Hepatocyte (in vitro differentiated cells): ENCODE results near the gene HHAT. TPM values are rescaled to one million over a fixed set of nuclear protein-coding genes. Genes with fewer than 3 reads are reported as not detected.

Experiments used
- DNase-seq: peaks from one replicate; pipeline ENCODE4 v3.0.0-alpha.2; 2016; ENCODE audit warnings: low spot score
- H2AFZ ChIP-seq: fragments of 200-600 bp; sonication (generic); 2 replicates; pipeline ENCODE4 v1.6.0; 2016; ENCODE audit warnings: antibody characterized with exemption, mild to moderate bottlenecking
- H3K27ac ChIP-seq: fragments of 200-600 bp; sonication (generic); 2 replicates; pipeline ENCODE4 v1.5.1; 2016; ENCODE audit warnings: mild to moderate bottlenecking
- H3K27me3 ChIP-seq: fragments of 200-600 bp; sonication (generic); 2 replicates; pipeline ENCODE4 v1.6.1; 2016
- H3K36me3 ChIP-seq: fragments of 200-600 bp; sonication (generic); replicated peaks from 2 replicates; pipeline ENCODE4 v1.5.1; 2016; ENCODE audit warnings: low read depth; ENCODE audit not compliant: insufficient read depth
- H3K4me1 ChIP-seq: fragments of 200-600 bp; sonication (generic); 2 replicates; pipeline ENCODE4 v1.5.1; 2016; ENCODE audit warnings: mild to moderate bottlenecking, moderate library complexity; ENCODE audit not compliant: insufficient read depth
- H3K4me2 ChIP-seq: fragments of 200-600 bp; sonication (generic); 2 replicates; pipeline ENCODE4 v1.6.0; 2016
- H3K4me3 ChIP-seq: fragments of 200-600 bp; sonication (generic); 2 replicates; pipeline ENCODE4 v1.5.1; 2016; ENCODE audit warnings: mild to moderate bottlenecking
- H3K79me2 ChIP-seq: fragments of 200-600 bp; sonication (generic); 2 replicates; pipeline ENCODE4 v1.6.0; 2017; ENCODE audit warnings: mild to moderate bottlenecking
- H3K9me2 ChIP-seq: fragments of 200-600 bp; sonication (generic); replicated peaks from 2 replicates; pipeline ENCODE4 v1.6.0; 2017; ENCODE audit warnings: mild to moderate bottlenecking; ENCODE audit not compliant: insufficient read depth
- H3K9me3 ChIP-seq: fragments of 200-600 bp; sonication (generic); 2 replicates; pipeline ENCODE4 v1.5.1; 2016; ENCODE audit warnings: low read depth, mild to moderate bottlenecking
- H4K20me1 ChIP-seq: fragments of 200-600 bp; sonication (generic); 2 replicates; pipeline ENCODE4 v1.6.0; 2016; ENCODE audit warnings: mild to moderate bottlenecking; ENCODE audit not compliant: insufficient read depth, poor library complexity, severe bottlenecking
- EZH2 ChIP-seq: fragments of 200-600 bp; sonication (generic); IDR thresholded peaks from 2 replicates; pipeline ENCODE4 v1.6.1; 2016; ENCODE audit warnings: antibody characterized with exemption, mild to moderate bottlenecking, borderline replicate concordance
- EZH2phosphoT487 ChIP-seq: fragments of 200-600 bp; sonication (generic); IDR thresholded peaks from one replicate; pipeline ENCODE4 v1.6.1; 2018; ENCODE audit warnings: antibody characterized with exemption, mild to moderate bottlenecking, low read depth, moderate library complexity; ENCODE audit not compliant: unreplicated experiment, severe bottlenecking
- WGBS: methylation state at CpG from one replicate; pipeline ENCODE4 v1.1.6; 2016; ENCODE audit warnings: low lambda C conversion rate; ENCODE audit errors: missing lambda C conversion rate; 5-methylcytosine and 5-hydroxymethylcytosine counted together
- polyA plus RNA-seq: library from polyadenylated mRNA; unstranded; fragments of >200 nt; fragmentation: Nextera tagmentation; extraction: Ambion mirVana; gene quantifications from 2 replicates; pipeline ENCODE4 v1.2.1, GENCODE V29; 2016
- total RNA-seq: library from RNA; depleted of rRNA; stranded (reverse); fragments of >200 nt; gene quantifications from 2 replicates; pipeline ENCODE4 v1.2.3, GENCODE V29; 2014
- TF ChIP-seq, protein P1 (sequence below): fragments of 200-600 bp; sonication (generic); IDR thresholded peaks from 2 replicates; pipeline ENCODE4 v1.5.1; 2016; ENCODE audit warnings: antibody characterized with exemption, mild to moderate bottlenecking; ENCODE audit not compliant: poor library complexity

HHAT gene
- total and polyA plus RNA-seq, 2 experiments from 2014 or later: 5.3 to 6.3 TPM

DNA sequence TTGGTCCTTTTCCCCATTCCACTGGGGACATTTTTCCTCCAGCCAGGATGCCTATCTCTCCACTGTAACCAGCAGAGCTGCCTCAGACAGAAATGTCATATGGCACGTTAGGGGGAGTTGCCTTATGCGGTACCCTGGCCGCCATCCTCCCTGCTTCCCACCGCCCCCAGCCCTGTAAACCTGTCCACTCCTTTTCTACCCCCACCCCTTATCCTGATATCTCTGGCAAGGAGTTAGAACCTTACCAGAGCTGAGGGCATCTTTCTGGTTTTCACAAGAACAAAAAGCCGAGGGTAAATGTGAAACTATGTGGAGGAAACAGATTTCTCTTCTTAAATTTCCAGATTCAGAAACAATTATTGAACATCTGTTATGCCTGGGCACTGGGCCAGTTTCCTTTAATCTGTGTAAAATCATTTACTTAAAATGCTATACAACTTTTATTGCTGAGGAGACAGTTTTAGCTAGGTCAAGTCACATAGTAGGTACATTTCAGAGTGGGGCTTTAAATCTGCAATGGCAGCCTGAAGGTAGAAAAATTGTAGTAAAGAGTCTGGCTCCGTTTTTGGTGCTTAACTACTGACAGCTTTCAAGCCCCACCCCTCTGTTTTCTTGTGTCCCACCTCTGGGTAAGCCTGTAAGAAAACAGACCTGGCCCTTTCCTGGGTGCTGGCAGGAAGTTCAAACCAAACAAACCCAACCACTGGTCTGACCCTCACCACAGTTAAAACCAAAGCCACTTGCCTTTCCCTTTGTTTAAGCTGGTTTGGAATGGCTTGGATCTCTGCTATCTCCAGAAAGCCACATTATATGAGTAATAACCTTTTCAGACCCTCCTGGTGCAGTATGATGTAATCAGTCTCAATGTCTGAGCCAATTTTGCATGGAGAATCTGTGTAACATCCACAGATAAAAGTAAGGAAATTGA lies 319.0 kb downstream of the HHAT start:
- Histone ChIP-seq H3K9me2 (no peaks in the 10 kb centered on the region), H3K36me3 (no peaks in the 10 kb centered on the region), H3K4me3 (no peak overlapping the region), H3K4me2 (no peak overlapping the region), H3K27ac (no peak overlapping the region), H2AFZ (no peak overlapping the region), H4K20me1 (no peaks in the 10 kb centered on the region), H3K4me1 (peaks cover 5% of the 10 kb centered on the region), H3K79me2 (no peaks in the 10 kb centered on the region), H3K9me3 (no peaks in the 10 kb centered on the region), H3K27me3 (no peaks in the 10 kb centered on the region)
- DNase-seq: no peak
- TF ChIP-seq EZH2 (no peak), EZH2phosphoT487 (no peak)
- TF ChIP-seq, protein P1, sequence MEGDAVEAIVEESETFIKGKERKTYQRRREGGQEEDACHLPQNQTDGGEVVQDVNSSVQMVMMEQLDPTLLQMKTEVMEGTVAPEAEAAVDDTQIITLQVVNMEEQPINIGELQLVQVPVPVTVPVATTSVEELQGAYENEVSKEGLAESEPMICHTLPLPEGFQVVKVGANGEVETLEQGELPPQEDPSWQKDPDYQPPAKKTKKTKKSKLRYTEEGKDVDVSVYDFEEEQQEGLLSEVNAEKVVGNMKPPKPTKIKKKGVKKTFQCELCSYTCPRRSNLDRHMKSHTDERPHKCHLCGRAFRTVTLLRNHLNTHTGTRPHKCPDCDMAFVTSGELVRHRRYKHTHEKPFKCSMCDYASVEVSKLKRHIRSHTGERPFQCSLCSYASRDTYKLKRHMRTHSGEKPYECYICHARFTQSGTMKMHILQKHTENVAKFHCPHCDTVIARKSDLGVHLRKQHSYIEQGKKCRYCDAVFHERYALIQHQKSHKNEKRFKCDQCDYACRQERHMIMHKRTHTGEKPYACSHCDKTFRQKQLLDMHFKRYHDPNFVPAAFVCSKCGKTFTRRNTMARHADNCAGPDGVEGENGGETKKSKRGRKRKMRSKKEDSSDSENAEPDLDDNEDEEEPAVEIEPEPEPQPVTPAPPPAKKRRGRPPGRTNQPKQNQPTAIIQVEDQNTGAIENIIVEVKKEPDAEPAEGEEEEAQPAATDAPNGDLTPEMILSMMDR: no peak
- WGBS: 64% methylated on average over 6 of the region's 6 CpGs

DNA sequence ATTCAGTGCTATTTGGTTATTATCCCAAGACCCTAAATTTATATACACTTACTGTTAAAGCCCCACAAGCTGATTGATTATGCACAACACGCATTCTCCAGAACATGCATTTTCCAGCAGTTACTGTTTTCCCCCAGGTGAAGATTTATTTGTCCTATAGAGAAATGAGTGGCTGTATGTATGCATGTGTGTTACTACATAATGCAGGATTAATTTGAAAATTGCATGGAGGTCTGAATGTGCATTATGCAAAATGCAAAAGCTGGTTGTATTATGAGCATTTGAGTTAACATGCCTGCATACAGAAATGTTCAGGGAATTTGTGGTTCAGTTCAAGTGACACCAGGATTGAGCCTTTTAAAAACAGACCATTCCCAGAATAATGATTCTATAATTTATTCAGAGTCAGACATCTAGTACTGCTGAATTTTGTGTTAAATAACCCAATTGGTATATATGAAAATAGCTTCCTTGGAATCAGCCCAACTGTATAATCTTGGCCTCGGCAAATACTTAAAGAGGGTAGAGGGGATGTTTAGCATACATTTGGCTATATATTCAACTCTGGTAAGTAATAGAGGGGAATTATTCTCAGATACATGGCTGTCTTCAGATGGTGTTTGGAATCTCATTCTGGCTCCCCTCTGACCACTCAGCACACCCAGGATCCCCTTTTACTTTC lies 320.0 kb downstream of the HHAT start:
- H3K9me2 ChIP-seq: no peaks in the 10 kb centered on the region
- 64% methylated on average over 2 of the region's 2 CpGs for WGBS
- no peaks in the 10 kb centered on the region for H3K79me2 ChIP-seq
- no peak overlapping the region for H3K4me2 ChIP-seq
- no peaks in the 10 kb centered on the region for H3K36me3 ChIP-seq
- no peak overlapping the region for H3K4me3 ChIP-seq
- no peaks in the 10 kb centered on the region for H4K20me1 ChIP-seq
- no peak for TF ChIP-seq EZH2phosphoT487
- no peak for DNase-seq
- H2AFZ ChIP-seq: no peak overlapping the region
- peaks cover 5% of the 10 kb centered on the region for H3K4me1 ChIP-seq
- no peaks in the 10 kb centered on the region for H3K27me3 ChIP-seq
- no peaks in the 10 kb centered on the region for H3K9me3 ChIP-seq
- no peak overlapping the region for H3K27ac ChIP-seq

DNA sequence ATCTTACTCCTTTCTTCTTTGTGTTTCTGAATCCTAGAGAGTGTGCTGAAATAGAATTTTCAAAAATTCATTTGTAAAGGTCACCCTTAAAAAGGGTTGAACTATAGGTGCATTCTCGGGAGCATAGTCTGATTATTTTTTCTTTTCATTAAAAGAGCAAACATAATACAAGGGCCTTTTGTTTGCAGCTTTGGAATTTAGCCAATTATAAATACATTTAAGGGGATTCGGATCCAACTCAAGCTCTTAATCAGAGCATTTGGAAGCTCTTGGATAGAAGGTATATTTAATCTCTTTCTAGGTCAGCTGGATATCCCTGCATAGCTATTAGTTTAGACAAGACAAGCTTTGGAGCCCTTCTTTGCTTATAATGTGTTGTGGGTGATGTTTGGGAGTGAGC lies 321.7 kb downstream of the HHAT start:
- H3K36me3 ChIP-seq: no peaks in the 10 kb centered on the region

More for the DNA sequence above, 321.7 kb downstream of the HHAT start:
- Histone ChIP-seq H3K4me2 (no peak overlapping the region), H3K79me2 (no peaks in the 10 kb centered on the region), H3K27ac (no peak overlapping the region), H3K4me1 (peaks cover 5% of the 10 kb centered on the region), H3K4me3 (no peak overlapping the region), H3K9me2 (no peaks in the 10 kb centered on the region), H2AFZ (no peak overlapping the region), H3K27me3 (no peaks in the 10 kb centered on the region), H4K20me1 (no peaks in the 10 kb centered on the region), H3K9me3 (no peaks in the 10 kb centered on the region)
- TF ChIP-seq, protein P1: no peak
- TF ChIP-seq EZH2phosphoT487 (no peak), EZH2 (no peak)
- no peak for DNase-seq
- WGBS: 73% methylated on average over 2 of the region's 2 CpGs
